HG03575 (cell line): ENCODE measurements around the gene TMEM217.

ENCODE experiments used
- ATAC-seq: cut with Tn5 transposase; IDR thresholded peaks from one replicate; pipeline ENCODE4 v1.9.1; 2021; ENCODE audit not compliant: unreplicated experiment, insufficient number of reproducible peaks, low FRiP score; ENCODE audit errors: extremely low read depth

The TMEM217 gene

DNA sequence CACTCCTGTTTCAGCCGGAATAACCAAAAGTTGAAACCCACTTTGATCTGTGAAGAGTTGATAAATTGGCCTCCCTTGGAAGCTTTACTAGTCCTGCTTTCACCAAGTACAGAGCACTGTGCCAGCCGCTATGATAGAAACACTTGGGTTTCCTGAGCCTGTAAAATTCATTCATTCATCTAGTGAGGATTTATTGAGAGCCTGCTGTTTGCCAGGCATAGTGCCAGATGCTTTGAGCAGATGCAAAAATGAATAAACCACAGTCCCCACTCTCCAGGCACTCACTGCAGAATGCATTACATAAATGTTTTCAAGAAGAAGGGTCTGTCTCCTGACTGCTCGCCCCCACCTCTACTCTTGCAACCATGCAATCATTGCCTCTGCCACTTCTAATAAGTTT is 25.3 kb upstream of the TMEM217 start:
- ATAC-seq = no peak

DNA sequence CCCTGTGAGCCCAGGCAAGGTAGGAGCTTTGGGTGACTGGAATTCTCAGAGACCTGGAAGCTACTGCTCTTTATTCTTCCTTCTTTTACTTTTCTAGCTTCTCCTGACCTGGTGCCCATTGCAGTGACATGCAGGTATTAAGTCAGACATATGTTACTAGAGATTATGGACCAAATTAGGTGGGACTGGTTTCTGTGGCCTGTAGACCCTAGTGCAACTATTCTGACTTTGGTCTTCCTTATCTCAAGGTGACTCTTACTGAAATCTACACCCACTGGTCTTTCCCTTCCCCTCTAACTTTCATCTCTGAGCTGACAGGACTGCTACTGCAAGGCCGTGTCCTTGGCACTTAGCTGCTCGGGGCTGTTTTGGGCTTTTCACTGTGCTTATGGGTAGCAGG is 24.4 kb upstream of the TMEM217 start:
- no peak for ATAC-seq

DNA sequence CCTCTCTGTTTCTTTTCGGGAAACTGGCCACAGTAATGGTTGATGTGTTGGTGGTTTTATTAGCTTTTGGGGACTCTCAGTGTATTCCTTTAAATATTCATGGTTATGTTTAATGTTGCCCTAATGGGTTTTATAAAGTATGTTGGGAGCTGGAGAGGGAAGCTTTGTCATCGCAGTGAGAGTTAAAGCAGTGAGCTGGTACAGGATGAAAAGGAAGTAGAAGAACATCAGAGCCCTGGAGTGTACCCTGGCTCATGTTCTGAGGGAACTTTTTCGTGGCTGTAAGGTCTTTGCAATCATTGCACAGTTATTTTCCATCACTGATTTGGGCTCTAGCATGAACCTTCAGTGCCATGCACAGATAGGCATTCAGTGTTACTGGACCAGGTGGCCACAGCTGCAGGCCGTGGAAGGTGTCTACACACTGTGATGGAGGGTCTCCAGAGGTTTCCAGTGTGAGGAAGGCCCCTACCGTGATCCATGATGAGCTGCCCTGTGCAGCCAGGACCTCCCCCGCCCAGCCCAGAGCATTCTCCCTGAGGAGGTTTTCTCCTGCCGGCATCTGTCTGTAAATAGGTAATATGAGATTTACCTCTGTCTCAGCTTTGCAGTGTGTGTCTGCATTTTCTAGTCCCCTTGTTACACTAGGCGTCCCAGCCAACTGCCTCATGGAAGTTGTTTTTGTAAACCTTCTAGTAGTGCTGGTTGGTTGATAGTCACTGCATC is 22.4 kb upstream of the TMEM217 start:
- no peak for ATAC-seq

DNA sequence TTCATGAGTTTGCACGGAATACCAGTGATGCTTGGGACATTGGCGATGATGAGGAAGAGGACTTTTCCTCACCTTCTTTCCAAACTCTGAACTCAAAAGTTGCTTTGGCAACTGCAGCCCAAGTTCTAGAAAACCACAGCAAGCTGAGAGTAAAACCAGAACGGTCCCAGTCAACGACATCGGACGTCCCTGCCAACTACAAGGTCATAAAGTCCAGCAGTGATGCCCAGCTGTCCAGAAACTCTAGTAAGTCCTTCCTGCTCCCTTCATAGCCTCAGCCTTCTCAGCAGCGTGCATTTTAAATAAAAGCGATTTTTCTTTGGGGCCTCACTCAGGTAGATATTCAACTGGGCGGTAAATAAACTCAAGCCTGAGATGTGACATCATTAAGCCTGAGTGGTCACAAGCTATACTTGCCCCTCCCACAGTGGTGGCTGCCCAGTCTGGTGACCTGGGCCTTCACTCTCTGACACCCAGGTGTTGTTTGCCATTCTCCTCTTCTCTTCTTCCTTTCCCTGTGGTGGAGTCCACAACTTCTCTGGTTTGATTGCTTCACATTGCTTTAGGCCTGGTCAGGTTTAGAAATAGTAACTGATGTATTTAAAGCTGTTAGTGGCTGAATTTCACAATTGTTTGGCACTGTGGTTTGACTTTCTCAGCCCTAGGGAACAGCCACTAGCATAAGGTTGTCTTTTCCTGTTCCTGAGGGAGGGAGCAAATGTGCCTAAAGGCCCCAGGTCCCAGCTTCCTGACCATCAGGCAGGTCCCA is 21.6 kb upstream of the TMEM217 start:
- ATAC-seq = no peak

DNA sequence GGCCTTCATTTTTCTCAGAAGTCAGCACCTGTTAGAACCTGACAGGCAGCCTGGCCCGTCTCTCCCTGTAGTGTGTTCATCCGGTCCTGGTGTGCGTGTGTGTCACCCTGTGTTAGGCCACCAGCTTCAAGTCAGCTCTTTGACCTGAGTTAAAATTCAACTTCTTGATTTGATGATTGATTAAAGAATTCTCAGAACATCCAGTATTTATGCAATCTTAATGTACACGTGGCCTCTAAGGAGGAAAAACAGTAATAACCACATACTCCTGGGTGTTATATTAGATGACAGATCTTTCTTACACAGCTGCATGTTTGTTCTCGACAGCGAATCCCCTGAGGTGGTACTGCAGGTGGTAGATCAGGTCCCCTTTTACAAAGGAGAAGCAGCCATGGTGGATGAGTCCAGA is 19.1 kb upstream of the TMEM217 start:
- no peak for ATAC-seq

DNA sequence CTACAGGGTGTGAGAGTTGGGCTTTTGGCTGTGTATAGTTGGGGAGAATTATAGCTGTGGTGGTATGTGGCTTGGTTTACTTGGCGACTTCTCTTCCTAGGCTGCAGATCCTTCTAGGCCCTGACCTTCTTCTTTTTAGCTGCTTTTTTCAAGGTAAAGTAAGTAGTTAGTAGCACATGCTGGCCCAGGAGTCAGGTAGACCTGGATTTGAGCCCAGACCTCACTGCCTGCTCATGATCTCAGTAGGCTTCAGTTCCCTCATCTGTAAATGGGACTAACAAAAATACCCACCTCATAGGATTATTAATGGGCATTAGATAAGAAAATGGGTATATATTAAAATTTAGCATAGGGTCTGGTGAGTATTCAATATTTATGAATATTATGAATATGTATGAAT is 17.4 kb upstream of the TMEM217 start:
- ATAC-seq = no peak

DNA sequence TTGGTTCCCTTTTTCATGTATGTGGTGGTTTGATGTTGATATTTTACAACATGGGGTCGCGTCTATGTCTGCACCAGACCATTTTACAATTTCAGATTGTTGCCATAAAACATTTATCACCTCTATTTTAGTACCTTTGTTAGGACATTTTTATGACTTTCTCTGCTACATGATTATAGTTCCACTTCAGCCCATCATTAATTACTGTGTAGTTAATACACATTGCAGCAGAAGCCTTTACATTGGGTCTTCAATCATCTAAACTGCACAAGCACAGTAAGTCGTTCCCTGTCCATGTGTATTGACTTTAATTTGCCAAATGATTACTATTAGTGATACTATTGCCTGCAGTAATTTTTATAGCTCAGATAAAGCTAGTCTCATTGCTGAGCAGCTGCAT is 15.7 kb upstream of the TMEM217 start:
- no peak for ATAC-seq

DNA sequence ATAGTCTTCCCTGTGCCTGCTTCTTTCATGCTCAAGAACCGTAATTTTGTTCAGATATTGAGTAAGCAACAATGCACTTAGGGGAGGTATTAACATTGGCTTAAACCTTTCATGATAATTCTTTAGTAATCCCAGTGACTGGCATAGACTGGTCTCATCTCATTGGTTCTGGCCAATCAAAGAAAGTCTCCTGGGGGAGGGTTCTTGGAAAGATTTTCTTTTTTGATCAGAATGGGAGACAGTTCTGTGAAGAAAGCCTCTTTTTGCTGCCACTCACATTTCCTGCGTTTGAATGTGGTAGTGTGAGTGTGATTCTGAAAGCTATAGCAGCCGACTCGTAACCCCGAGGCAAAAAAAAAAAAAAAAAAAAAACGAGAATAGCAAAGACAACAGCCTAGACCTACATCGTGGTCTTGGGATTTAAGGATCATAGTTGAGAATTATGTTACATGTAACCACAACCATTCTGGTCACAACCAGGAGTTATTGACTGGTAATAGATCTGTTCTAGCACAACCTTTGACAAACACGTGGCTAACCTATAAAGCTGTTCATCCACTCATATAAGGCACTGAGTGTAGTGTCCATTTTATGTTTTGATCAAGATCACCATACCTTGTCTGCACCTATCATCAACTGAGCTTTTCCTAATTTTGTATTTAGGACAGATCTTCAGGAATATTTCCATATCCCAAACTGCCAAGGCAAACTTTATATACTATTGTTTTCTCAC is 15.1 kb upstream of the TMEM217 start:
- no peak for ATAC-seq

DNA sequence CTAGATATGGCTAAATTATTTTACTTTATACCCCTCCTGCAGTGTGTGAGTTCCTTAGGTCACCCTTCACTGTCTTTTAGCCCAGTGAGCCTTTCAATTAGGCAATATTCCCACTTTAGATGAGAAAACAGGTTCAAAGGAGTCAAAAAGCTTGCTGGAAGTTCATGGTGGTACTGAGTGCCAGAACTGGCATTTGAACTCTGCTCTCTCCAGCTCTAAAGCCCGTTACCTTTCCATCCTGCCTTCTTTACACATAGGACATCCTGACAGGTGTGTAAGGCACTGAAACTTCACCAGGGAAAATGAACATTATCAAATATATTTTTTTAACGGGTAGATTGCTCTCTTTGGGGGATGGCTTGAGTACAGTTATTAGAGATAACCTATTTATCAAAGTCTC is 11.2 kb upstream of the TMEM217 start:
- ATAC-seq = no peak

DNA sequence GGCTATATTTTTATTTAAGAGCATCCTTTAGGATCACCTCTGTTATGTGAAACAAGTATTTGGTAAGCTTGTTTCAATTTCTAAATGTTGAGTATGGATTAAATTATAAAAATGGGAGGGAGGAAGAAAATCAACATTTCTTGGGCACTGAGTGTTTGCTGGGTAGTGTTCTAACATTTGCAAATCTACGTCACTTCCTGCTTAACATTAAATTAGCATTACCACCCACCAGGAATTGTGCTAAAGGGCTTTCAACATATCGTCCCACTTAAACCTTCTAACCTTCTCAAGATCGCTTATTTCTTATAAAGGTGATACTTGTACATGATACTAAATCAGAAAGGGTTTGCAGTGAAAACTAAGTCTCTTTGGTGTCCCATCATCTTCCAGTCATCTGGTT is 7.9 kb upstream of the TMEM217 start:
- no peak for ATAC-seq

DNA sequence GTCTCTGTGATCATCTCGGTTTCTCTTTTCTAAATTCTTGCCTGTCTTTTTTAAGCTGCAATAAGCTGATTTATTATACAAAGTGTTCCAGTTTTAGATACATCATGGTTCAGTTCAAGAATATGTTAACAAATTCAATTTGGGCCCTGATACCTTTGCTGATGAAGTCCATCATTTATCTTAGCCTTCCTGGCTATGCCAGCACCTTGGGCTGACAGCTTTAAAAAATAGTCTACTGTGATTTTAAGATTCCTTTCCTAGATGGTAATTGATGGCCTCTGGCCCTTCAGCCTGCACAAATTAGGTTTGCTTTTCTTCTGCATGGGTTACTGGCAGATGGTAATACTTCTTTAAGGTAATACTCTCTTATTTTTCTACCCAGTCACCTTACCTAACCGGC is 7.1 kb upstream of the TMEM217 start:
- ATAC-seq = no peak

DNA sequence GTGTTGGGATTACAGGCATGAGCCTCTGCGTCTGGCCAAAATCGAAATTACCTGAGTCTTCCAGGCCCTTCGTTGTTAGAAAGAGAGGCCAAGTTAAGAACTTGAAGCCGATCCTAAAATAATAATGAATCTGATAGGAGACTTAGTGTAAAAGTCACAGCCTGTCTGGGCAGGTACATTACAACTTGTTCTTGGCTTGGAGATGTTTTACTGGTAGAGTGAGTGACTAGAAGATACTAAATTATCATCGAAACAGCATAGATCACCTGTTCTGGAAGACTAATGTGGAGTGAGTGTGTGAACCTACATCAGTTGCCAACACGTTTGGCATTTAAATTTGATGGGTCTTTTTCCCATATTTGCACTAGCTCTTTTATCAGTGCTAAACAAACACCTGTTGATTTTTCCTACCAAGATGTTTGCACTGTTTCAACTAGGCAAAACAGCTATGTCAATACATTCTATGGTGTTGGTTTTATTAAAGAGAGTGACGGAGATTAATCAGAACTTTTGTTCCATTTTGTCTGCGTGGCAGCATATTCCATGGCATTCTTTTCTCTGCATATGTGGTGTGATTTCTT is 4.6 kb upstream of the TMEM217 start:
- no peak for ATAC-seq

DNA sequence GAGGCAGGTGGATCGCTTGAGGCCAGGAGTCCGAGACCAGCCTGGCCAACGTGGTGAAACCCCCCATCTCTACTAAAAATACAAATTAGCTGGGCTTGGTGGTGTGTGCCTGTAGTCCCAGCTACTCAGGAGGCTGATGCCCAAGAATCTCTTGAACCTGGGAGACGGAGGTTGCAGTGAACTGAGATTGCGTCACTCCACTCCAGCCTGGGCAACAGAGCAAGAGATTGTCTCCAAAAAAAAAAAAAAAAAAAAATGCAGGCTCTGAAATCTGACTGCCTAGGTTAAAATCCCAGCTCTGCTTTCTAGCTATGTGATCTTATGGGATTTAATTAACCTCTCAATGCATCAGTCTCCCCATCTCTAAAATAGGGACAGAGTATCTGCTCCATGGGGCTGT is 3.3 kb upstream of the TMEM217 start:
- ATAC-seq = no peak

DNA sequence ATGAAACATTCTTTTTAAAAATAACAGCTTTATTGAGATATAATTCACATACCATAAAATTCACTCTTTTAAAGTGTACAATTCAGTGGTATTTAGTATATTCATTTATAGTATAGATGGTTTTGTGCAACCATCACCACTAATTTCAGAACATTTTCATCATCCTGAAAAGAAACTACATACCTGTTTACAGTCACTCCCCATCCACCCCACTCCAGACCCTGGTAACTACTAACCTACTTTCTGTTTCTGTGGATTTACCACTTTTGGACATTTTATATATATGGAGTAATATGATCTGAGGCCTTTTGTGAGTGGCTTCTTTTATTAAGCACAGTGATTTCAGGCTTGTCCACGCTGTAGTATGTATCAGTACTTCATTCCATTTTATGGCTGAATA is 2.5 kb upstream of the TMEM217 start:
- no peak for ATAC-seq

DNA sequence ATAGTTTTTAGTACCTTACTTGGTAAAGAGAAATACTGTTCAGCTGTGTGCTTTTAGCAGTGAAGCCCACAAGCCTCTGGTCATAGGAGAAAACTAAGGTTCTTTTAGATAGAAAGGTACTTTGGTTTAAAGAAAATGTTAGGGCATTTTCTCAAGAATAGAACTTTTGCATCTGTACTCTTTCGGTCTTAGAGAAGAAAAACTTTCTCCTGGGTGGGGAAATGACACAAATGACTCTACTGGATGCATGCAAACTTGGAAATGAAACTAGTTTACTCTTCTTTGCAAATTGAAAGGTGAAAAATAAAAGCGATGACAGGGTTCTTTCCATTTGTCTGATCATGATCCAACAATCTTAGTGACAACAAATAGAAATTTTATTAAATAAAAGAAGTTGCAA is 2.1 kb upstream of the TMEM217 start:
- no peak for ATAC-seq

DNA sequence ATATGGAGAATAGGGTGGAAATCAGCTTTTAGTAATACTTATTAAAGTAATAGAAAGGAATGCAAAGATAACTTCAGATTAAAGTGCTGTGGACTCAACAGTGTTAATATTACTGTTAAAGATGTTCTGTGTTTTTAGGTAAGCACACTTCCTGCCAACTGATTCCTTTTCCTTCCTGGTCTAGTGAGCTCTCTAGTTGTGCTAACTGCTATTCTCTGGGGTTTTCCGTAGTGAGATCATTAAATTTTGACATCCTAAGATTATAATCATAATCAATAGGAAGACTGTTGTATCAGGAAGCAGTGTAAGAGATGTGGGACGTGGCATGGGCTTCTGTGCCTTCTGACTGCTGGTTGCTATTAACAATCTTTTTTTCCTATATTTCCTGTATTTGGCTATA is 1.2 kb upstream of the TMEM217 start:
- ATAC-seq = no peak

DNA sequence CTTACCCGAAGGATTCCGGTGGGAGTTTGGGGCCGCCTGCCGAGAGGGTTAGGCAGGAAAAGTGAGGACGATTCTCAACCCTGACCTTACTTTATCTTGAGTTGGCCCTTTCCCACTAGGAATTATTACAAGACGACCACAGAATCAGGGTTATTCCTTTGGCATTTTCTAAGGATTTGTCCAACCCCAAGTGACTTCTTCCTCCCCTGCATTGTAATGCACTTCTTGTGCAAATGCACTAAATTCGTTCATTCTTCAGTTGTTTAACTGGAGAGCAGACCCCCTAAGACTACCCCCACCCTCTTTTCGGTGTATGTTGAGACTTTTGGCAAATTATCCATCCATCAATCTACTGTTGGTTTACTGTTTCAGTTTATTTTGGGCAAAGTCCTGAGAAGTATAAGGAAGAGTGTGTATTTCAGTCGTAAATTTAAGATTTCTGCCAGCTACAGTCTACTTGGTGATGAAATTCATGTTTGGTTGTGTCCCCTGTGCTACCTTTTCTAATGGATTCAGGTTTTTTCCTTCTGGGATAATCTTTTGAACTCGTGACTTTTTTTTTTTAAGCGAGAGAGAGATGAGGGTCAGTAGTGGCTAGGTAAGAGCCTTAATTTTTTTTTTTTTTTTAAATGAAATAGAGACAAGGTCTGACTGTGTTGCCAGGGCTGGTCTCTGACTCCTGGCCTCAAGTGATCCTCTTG is 611 bp upstream of the TMEM217 start:
- ATAC-seq = no peak

DNA sequence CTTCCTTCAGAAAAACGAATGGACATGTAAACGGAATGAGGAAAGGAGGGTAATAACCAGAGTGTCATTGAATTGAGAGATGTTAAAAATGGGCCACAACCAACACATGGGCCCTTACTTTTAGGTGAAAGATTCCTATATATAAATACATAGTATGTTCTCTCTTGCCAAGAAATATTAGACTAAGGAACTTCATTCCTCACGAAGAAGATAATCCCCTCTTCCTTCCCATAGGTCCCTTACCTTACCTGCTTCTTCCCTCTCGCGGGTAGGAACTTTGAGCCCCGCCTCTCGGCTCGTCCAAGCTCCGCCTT is 667 bp downstream of the TMEM217 start:
- ATAC-seq = no peak

DNA sequence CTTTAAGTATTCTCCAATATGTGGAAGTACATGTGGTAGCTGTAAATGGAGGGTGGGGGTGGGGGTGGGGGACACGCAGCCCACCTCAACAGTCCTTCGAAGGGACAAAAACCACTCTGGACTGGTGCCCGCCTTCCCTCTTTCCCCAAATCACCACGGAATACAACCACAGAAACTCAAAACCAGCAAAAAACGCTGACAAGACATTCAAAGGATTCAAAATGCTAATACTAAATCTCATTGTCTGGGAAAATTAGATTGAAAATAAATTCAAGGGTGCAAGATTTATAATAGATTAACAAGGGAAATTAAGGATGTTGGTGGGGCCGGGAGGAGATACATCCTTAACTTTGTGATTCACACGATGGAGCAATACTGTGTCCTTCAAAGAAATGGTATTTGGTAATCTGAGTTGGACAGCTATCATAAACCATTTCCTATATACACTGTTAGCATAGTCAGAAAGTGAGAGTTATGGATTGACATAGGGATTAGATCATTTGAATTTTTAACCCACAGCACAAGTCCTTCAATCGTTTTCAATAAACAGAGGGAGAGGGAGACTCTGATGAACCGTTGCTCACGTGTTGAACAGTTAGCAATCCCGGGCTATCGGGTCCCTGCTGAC is 1.1 kb downstream of the TMEM217 start:
- no peak for ATAC-seq
